Rectal smooth muscle tissue (tissue), 1 donor: Measurements from ENCODE around the gene PSMB11.
"Not testable (repeated sequence)": the region's sequence is repeated elsewhere in the genome, so short reads cannot be mapped to it uniquely, and the experiment has no call there.

Experiments used
- H3K27ac ChIP-seq: one replicate; pipeline ENCODE4 v1.7.0; 2013; ENCODE audit warnings: low read depth, low read length, inconsistent platforms
- H3K27me3 ChIP-seq: one replicate; pipeline ENCODE4 v1.7.0; 2013; ENCODE audit warnings: low read length; ENCODE audit not compliant: control insufficient read depth, insufficient read depth
- H3K36me3 ChIP-seq: one replicate; pipeline ENCODE4 v1.7.0; 2013; ENCODE audit warnings: low read length; ENCODE audit not compliant: control insufficient read depth, insufficient read depth
- H3K4me1 ChIP-seq: one replicate; pipeline ENCODE4 v1.7.0; 2013; ENCODE audit warnings: low read length; ENCODE audit not compliant: control insufficient read depth, insufficient read depth
- H3K4me3 ChIP-seq: one replicate; pipeline ENCODE4 v1.7.0; 2013; ENCODE audit warnings: low read length
- H3K9ac ChIP-seq: one replicate; pipeline ENCODE4 v1.7.0; 2013; ENCODE audit warnings: low read length

The PSMB11 gene

GRCh38 chr14:23006188-23006534 is 35.9 kb upstream of the PSMB11 start:
- H3K36me3 ChIP-seq = no peaks in the 10 kb centered on the region
- H3K4me3 ChIP-seq = peak overlapping the region; percentile 69
- no peaks in the 10 kb centered on the region for H3K27me3 ChIP-seq
- peak overlapping the region; percentile 94 for H3K27ac ChIP-seq
- no peak overlapping the region for H3K9ac ChIP-seq
- H3K4me1 ChIP-seq = peaks cover 5% of the 10 kb centered on the region

- Histone ChIP-seq H3K4me1 (peaks cover 5% of the 10 kb centered on the region), H3K27me3 (no peaks in the 10 kb centered on the region), H3K27ac (peak overlapping the region; percentile 94), H3K36me3 (no peaks in the 10 kb centered on the region), H3K9ac (peak overlapping the region; percentile 63), H3K4me3 (peak overlapping the region; percentile 69)
Measured at GRCh38 chr14:23006544-23007419, 35.2 kb upstream of the PSMB11 start.

- Histone ChIP-seq H3K4me3 (no peak overlapping the region), H3K36me3 (no peaks in the 10 kb centered on the region), H3K4me1 (peaks cover 5% of the 10 kb centered on the region), H3K27me3 (no peaks in the 10 kb centered on the region), H3K9ac (no peak overlapping the region), H3K27ac (no peak overlapping the region)
Measured at GRCh38 chr14:23008831-23009230, 33.2 kb upstream of the PSMB11 start.

- H3K27me3 ChIP-seq = no peaks in the 10 kb centered on the region
- H3K9ac ChIP-seq = no peak overlapping the region
- peaks cover 5% of the 10 kb centered on the region for H3K4me1 ChIP-seq
- no peaks in the 10 kb centered on the region for H3K36me3 ChIP-seq
- H3K27ac ChIP-seq = peak overlapping the region; percentile 67
- peak overlapping the region; percentile 81 for H3K4me3 ChIP-seq
Measured at GRCh38 chr14:23009483-23009938, 32.5 kb upstream of the PSMB11 start.

- Histone ChIP-seq H3K9ac (no peak within 1 kb of the TSS), H3K27ac (peak within 1 kb of the TSS; percentile 67), H3K4me1 (peaks cover 5% of the 10 kb centered on the region), H3K36me3 (no peaks in the 10 kb centered on the region), H3K27me3 (no peaks in the 10 kb centered on the region), H3K4me3 (peak within 1 kb of the TSS; percentile 81)
Measured at GRCh38 chr14:23009939-23010726, 31.9 kb upstream of the PSMB11 start, which contains the start of gene C14orf93. C14orf93 (minus strand) TSS chr14:23010143; CDS start chr14:22999023, 11,120 bp downstream.

- peaks cover 5% of the 10 kb centered on the region for H3K4me1 ChIP-seq
Measured at GRCh38 chr14:23013054-23013748, 28.8 kb upstream of the PSMB11 start.

GRCh38 chr14:23013749-23014054 is 28.3 kb upstream of the PSMB11 start:
- H3K9ac ChIP-seq, H3K4me1 ChIP-seq, H3K27ac ChIP-seq, H3K4me3 ChIP-seq, H3K36me3 ChIP-seq, H3K27me3 ChIP-seq: not testable (repeated sequence)

More at GRCh38 chr14:23013054-23013748, 28.8 kb upstream of the PSMB11 start:
- H3K9ac ChIP-seq = no peak overlapping the region
- no peaks in the 10 kb centered on the region for H3K27me3 ChIP-seq
- no peaks in the 10 kb centered on the region for H3K36me3 ChIP-seq
- H3K27ac ChIP-seq = no peak overlapping the region
- H3K4me3 ChIP-seq = no peak overlapping the region

- Histone ChIP-seq H3K4me1 (no peaks in the 10 kb centered on the region), H3K4me3 (no peak overlapping the region), H3K27ac (no peak overlapping the region), H3K9ac (no peak overlapping the region), H3K27me3 (no peaks in the 10 kb centered on the region), H3K36me3 (no peaks in the 10 kb centered on the region)
Measured at GRCh38 chr14:23015618-23016017, 26.4 kb upstream of the PSMB11 start.

GRCh38 chr14:23017091-23017490 is 24.9 kb upstream of the PSMB11 start:
- Histone ChIP-seq H3K4me1 (no peaks in the 10 kb centered on the region), H3K36me3 (no peaks in the 10 kb centered on the region), H3K4me3 (no peak overlapping the region), H3K9ac (no peak overlapping the region), H3K27ac (no peak overlapping the region), H3K27me3 (no peaks in the 10 kb centered on the region)

GRCh38 chr14:23018107-23018506 is 23.9 kb upstream of the PSMB11 start:
- Histone ChIP-seq H3K36me3 (no peaks in the 10 kb centered on the region), H3K4me1 (no peaks in the 10 kb centered on the region), H3K4me3 (no peak overlapping the region), H3K27ac (no peak overlapping the region), H3K9ac (no peak overlapping the region), H3K27me3 (no peaks in the 10 kb centered on the region)

- no peaks in the 10 kb centered on the region for H3K4me1 ChIP-seq
- H3K27me3 ChIP-seq = no peaks in the 10 kb centered on the region
- no peaks in the 10 kb centered on the region for H3K36me3 ChIP-seq
- H3K27ac ChIP-seq = no peak overlapping the region
- no peak overlapping the region for H3K9ac ChIP-seq
- no peak overlapping the region for H3K4me3 ChIP-seq
Measured at GRCh38 chr14:23020143-23021128, 21.6 kb upstream of the PSMB11 start.
